HFF-Myc (cell line): ENCODE measurements around the gene NUDT3.

Experiments
- DNase-seq: peaks from one replicate; pipeline ENCODE4 v3.0.0-alpha.2; 2011; ENCODE audit warnings: low read depth; ENCODE audit errors: extremely low read depth
- H3K4me3 ChIP-seq: replicated peaks from 2 replicates; pipeline ENCODE4 v1.5.1; 2011; ENCODE audit warnings: low read depth, mild to moderate bottlenecking, control low read depth, low read length
- CTCF ChIP-seq: IDR thresholded peaks from 2 replicates; pipeline ENCODE4 v1.5.1; 2012; ENCODE audit warnings: mild to moderate bottlenecking, low read depth, low read length, control low read depth; ENCODE audit errors: missing control alignments

NUDT3 gene

GRCh38 chr6:34392497-34393190, at the start of gene NUDT3:
Gene NUDT3, minus strand, starts transcription at chr6:34392669. Its CDS starts 307 bp downstream, at chr6:34392362.
- H3K4me3 ChIP-seq = peak within 1 kb of the TSS; percentile 80
- TF ChIP-seq CTCF = peak; percentile 84
- peak; percentile 77 for DNase-seq

GRCh38 chr6:34441526-34441925, 49.1 kb upstream of the NUDT3 start:
- no peak for DNase-seq
- no peak overlapping the region for H3K4me3 ChIP-seq
- no peak for TF ChIP-seq CTCF

GRCh38 chr6:34439442-34439841, 47.0 kb upstream of the NUDT3 start:
- DNase-seq = no peak
- H3K4me3 ChIP-seq = no peak overlapping the region

GRCh38 chr6:34438705-34439104, 46.2 kb upstream of the NUDT3 start:
- DNase-seq = no peak
- no peak overlapping the region for H3K4me3 ChIP-seq
- no peak for TF ChIP-seq CTCF

More at GRCh38 chr6:34439442-34439841, 47.0 kb upstream of the NUDT3 start:
- no peak for TF ChIP-seq CTCF

- no peak for DNase-seq
- TF ChIP-seq CTCF = no peak
- no peak overlapping the region for H3K4me3 ChIP-seq
These were observed 45.1 kb upstream of the NUDT3 start for GRCh38 chr6:34437644-34437970.

- no peak for DNase-seq
- TF ChIP-seq CTCF = no peak
- no peak overlapping the region for H3K4me3 ChIP-seq
These were observed 44.6 kb upstream of the NUDT3 start for GRCh38 chr6:34436803-34437643.
